Esophagus squamous epithelium (tissue), 4 donors: ENCODE measurements around the gene VAV3.

Experiments
- POLR2A ChIP-seq, 4 donors: fragments of 450-650 bp; IDR thresholded peaks; one replicate each; pipeline ENCODE4 v1.6.1; 2017; ENCODE audit warnings: antibody characterized with exemption in 4 of 4, mild to moderate bottlenecking in 4 of 4, moderate library complexity in 3 of 4
- TF ChIP-seq, protein P1 (sequence below), 6 experiments: fragments of 450-650 bp in 4 of 6; fragments of 200-600 bp in 2 of 6; sonication (generic) in 2 of 6; IDR thresholded peaks; one replicate each; pipeline ENCODE4 v1.5.1; 2016 to 2019; ENCODE audit warnings: antibody characterized with exemption in 6 of 6, mild to moderate bottlenecking in 4 of 6, moderate library complexity in 4 of 6

DNA sequence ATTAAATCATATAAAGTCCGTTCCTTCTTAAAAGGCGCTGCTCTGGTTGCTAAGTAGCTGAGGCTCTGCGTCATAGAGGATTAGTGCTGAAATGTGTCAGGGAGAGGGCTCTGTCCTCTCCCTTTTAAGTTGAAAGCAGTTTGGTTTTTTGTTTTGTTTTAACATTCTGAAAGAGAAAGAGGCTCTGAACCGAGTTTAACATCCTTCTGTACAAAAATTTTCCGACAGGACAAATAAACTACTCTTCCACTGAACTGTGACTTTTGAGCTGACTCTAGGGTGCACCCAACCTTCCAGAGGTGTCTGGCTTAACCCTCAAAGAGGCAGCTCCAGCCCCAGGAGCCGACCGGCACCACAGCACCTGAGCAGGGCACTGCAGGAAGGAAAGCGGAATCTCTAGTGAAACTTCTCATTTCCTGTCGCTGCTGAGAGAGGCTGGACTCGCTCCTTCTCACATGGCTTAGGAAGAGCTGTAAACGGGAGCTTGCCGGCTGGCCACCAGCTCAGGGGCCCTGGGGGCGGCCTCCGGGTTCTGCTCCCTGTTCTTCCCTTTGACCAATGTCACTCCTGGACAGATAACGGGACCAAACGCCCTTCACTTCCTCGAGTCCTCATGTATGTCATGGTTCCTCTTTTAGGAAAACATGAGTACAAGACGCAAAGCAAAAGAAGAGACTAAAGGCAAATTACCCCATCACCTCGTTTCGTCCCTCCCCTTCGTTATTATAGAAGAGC, 1.2 kb downstream of the VAV3 start:
- TF ChIP-seq, protein P1, sequence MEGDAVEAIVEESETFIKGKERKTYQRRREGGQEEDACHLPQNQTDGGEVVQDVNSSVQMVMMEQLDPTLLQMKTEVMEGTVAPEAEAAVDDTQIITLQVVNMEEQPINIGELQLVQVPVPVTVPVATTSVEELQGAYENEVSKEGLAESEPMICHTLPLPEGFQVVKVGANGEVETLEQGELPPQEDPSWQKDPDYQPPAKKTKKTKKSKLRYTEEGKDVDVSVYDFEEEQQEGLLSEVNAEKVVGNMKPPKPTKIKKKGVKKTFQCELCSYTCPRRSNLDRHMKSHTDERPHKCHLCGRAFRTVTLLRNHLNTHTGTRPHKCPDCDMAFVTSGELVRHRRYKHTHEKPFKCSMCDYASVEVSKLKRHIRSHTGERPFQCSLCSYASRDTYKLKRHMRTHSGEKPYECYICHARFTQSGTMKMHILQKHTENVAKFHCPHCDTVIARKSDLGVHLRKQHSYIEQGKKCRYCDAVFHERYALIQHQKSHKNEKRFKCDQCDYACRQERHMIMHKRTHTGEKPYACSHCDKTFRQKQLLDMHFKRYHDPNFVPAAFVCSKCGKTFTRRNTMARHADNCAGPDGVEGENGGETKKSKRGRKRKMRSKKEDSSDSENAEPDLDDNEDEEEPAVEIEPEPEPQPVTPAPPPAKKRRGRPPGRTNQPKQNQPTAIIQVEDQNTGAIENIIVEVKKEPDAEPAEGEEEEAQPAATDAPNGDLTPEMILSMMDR (IDR thresholded peaks at IDR 0.05): no peak
- TF ChIP-seq POLR2A (IDR thresholded peaks at IDR 0.05): peak in 1 of 4 donors; percentile 26
